ENCODE data around the gene SLCO4C1.

SLCO4C1 gene

DNA sequence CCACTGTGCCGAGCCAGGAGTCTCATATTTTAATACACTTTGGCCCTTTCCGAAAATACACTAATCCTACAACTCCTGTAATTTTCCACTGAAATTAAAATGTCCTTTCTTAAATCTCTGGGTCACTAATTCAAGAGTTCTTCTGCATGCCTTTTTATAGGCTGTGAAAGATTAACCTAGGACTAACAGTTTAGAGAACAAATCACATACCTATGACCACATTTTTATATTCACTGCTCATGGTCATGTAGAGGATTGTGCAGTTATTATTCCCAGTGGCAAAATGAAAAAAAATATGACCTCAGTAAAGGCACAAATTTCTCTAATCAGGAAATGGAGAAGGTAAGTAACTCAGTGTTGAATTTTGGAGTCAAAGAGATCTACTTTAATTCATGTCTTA is 33.4 kb downstream of the SLCO4C1 start:
- Histone ChIP-seq H3K4me1 (ENCODE audit: control insufficient read depth, insufficient read depth, low read length) (no peaks in the 10 kb centered on the region), H3K4me3 (ENCODE audit: low read length) (no peak overlapping the region), H3K36me3 (ENCODE audit: control insufficient read depth, insufficient read depth, low read length, severe bottlenecking) (no peaks in the 10 kb centered on the region), H3K9me3 (ENCODE audit: control insufficient read depth, low read length) (no peaks in the 10 kb centered on the region), H3K27me3 (replicated peaks; ENCODE audit: control insufficient read depth, insufficient read depth, low read length) (no peaks in the 10 kb centered on the region), H3K9ac (ENCODE audit: low read length) (no peak overlapping the region)
- no peak for DNase-seq (ENCODE audit: low read depth)

DNA sequence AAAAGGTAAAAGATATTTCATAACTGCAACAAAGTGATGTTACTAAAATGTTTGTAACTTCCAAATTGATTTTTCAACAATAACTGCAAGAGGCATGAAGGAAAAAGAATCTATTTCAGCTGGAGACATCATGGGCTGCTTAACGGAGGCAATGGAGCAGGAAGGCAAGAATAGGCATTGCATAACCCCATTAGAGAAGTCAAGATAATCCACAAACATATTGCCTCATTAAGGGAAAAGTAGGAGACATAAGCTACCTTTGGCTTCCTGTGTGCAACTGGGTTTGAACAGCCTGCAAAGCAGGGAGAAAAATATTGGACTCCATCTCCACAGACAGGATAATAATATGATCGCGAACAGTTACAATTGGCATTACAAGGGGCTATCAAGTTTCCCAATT is 46.7 kb downstream of the SLCO4C1 start:
- Histone ChIP-seq H3K9ac (ENCODE audit: low read length) (no peak overlapping the region), H3K36me3 (ENCODE audit: control insufficient read depth, insufficient read depth, low read length, severe bottlenecking) (peaks cover 6% of the 10 kb centered on the region), H3K9me3 (ENCODE audit: control insufficient read depth, low read length) (no peaks in the 10 kb centered on the region), H3K4me1 (ENCODE audit: control insufficient read depth, insufficient read depth, low read length) (no peaks in the 10 kb centered on the region), H3K4me3 (ENCODE audit: low read length) (no peak overlapping the region), H3K27me3 (replicated peaks; ENCODE audit: control insufficient read depth, insufficient read depth, low read length) (no peaks in the 10 kb centered on the region)
- no peak for DNase-seq (ENCODE audit: low read depth)

DNA sequence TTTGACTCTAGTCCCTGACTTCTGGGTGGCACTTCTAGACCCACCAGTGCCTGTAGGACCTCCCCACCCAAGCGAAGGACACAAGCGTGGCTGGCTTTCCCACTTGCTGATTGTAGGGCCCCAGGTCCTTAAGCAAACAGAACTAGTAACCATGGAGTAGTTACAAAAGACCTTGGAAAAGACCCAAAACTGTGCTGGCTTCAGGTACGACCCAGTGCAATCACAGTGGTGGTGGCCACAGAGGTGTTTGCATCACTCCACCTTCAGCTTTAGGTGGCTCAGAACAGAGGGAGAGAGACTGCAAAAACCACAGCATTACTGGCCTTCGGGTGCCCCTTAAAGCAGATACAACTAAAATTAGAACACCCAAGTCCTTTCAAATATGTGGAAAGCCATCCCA is 52.9 kb downstream of the SLCO4C1 start:
- Histone ChIP-seq H3K9ac (ENCODE audit: low read length) (no peak overlapping the region), H3K36me3 (ENCODE audit: control insufficient read depth, insufficient read depth, low read length, severe bottlenecking) (peaks cover 6% of the 10 kb centered on the region), H3K4me3 (ENCODE audit: low read length) (no peak overlapping the region), H3K9me3 (ENCODE audit: control insufficient read depth, low read length) (no peaks in the 10 kb centered on the region), H3K4me1 (ENCODE audit: control insufficient read depth, insufficient read depth, low read length) (no peaks in the 10 kb centered on the region), H3K27me3 (replicated peaks; ENCODE audit: control insufficient read depth, insufficient read depth, low read length) (no peaks in the 10 kb centered on the region)
- DNase-seq (ENCODE audit: low read depth), result no peak

DNA sequence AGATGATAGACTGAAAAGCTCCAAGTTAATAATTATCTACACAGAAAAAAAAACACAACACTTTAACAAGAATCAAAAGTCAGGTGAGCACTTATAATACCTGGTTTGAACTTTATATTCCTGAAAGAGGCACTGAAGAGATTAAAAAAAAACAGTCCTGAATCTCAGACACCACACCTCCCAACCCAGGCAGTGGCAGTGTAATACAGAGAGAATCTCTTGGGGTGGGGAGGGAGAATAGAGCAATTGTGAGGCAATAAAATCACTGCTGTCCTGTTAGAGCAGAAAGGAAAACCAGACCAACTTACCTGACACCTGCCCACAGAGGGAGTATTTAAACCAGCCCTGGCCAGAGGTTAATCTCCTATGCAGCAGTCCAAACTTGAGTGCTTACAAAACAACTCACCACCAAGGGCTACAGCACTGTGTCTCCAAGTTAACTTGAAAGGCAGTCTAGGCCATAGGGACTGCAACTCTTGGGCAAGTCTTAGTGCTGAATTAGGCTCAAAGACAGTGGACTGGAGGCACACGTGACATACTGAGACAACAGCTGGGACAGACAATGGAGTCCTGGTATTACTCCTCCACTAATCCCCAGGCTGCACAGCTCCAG is 54.2 kb downstream of the SLCO4C1 start:
- Histone ChIP-seq H3K9me3 (ENCODE audit: control insufficient read depth, low read length) (no peaks in the 10 kb centered on the region), H3K9ac (ENCODE audit: low read length) (no peak overlapping the region), H3K4me3 (ENCODE audit: low read length) (no peak overlapping the region), H3K27me3 (replicated peaks; ENCODE audit: control insufficient read depth, insufficient read depth, low read length) (no peaks in the 10 kb centered on the region), H3K4me1 (ENCODE audit: control insufficient read depth, insufficient read depth, low read length) (no peaks in the 10 kb centered on the region), H3K36me3 (ENCODE audit: control insufficient read depth, insufficient read depth, low read length, severe bottlenecking) (peaks cover 5% of the 10 kb centered on the region)
- DNase-seq (ENCODE audit: low read depth), result no peak

DNA sequence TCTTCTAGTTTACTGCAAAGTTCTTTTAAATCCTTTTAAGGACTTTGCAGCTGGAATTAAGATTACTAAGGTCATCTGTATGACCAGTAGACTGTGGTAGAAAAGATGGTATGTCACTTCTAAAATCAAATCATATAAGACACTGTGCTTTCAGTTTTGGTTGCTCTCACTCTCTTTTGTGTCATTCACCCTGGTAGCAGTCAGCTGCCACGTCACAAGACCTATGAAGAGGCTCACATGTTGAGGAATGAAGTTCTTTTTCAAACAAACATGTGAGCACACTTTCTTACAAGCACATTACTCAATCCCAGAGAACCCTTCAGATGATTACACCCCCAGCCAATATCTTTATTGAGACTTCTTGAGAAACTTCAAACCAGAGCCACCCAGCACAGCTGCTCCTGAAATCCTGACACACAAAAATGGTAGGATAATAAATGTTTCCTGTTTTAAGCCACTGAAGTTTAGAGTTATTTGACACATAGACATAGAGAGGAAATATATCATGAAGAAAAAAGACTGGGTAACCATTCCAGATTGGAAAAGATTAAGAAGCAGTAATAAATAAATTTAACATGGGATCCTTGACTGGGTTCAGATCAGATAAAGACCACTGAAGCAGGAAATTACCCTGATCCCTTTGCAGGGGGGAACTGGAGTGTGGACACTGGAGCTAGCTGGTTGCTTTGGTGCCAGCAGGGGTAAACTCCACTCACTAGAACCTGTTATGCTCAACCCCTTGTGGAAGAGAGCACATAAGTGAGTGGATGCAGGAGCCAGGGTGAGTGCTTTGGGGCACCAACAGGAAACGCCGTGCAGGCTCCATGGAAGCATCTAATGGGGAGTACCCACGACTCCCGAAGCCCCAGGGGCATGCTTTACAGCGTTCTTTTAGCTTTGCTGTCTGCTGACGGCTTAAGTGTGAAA is 64.1 kb downstream of the SLCO4C1 start:
- no peaks in the 10 kb centered on the region for H3K9me3 ChIP-seq (ENCODE audit: control insufficient read depth, low read length)
- H3K4me1 ChIP-seq (ENCODE audit: control insufficient read depth, insufficient read depth, low read length), result peaks cover 6% of the 10 kb centered on the region
- H3K27me3 ChIP-seq (replicated peaks; ENCODE audit: control insufficient read depth, insufficient read depth, low read length), result no peaks in the 10 kb centered on the region
- no peak overlapping the region for H3K4me3 ChIP-seq (ENCODE audit: low read length)
- no peak for DNase-seq (ENCODE audit: low read depth)
- H3K36me3 ChIP-seq (ENCODE audit: control insufficient read depth, insufficient read depth, low read length, severe bottlenecking), result no peaks in the 10 kb centered on the region
- H3K9ac ChIP-seq (ENCODE audit: low read length), result no peak overlapping the region

DNA sequence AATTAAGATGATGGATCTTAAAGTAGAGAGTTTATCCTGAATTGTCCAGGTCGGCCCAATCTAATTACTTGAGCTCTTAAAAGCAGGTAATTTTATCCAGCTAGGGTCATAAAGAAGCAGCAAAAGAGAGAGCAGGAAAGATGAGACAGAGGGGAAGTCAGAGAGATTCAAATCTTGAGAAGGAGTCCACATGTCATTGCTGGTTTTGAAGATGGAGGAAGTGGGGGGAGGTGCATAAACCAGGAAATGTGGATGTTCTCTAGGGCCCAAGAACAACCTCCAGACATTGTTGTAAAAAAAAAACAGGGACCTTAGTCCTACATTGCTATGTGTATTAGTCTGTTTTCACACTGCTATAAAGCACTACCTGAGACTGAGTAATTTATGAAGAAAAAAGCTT is 66.4 kb downstream of the SLCO4C1 start:
- Histone ChIP-seq H3K4me1 (ENCODE audit: control insufficient read depth, insufficient read depth, low read length) (peaks cover 6% of the 10 kb centered on the region), H3K9me3 (ENCODE audit: control insufficient read depth, low read length) (no peaks in the 10 kb centered on the region), H3K4me3 (ENCODE audit: low read length) (no peak overlapping the region), H3K27me3 (replicated peaks; ENCODE audit: control insufficient read depth, insufficient read depth, low read length) (no peaks in the 10 kb centered on the region), H3K36me3 (ENCODE audit: control insufficient read depth, insufficient read depth, low read length, severe bottlenecking) (no peaks in the 10 kb centered on the region), H3K9ac (ENCODE audit: low read length) (no peak overlapping the region)
- no peak for DNase-seq (ENCODE audit: low read depth)

DNA sequence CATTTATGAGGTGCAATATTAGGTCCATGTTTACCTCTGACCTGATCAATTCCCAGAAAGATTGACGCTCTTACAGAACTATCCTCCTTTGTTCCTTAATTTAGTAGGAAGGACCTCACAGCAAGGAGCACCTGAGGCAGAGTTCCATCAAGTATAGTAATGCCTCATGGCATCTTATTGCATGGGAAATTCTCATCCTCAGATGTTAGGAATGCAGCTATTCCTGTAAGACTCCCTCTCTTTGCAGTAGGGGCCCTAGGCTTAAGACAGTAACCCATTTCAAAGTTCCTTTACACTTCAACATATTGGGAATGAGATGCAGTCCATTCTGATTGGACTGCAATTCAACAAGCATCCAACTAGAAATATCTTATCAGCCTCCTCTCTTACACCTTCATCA is 69.8 kb downstream of the SLCO4C1 start:
- DNase-seq (ENCODE audit: low read depth), result no peak
- no peaks in the 10 kb centered on the region for H3K36me3 ChIP-seq (ENCODE audit: control insufficient read depth, insufficient read depth, low read length, severe bottlenecking)
- no peaks in the 10 kb centered on the region for H3K27me3 ChIP-seq (replicated peaks; ENCODE audit: control insufficient read depth, insufficient read depth, low read length)
- no peaks in the 10 kb centered on the region for H3K4me1 ChIP-seq (ENCODE audit: control insufficient read depth, insufficient read depth, low read length)
- H3K4me3 ChIP-seq (ENCODE audit: low read length), result no peak overlapping the region
- H3K9ac ChIP-seq (ENCODE audit: low read length), result no peak overlapping the region
- peaks cover 9% of the 10 kb centered on the region for H3K9me3 ChIP-seq (ENCODE audit: control insufficient read depth, low read length)

DNA sequence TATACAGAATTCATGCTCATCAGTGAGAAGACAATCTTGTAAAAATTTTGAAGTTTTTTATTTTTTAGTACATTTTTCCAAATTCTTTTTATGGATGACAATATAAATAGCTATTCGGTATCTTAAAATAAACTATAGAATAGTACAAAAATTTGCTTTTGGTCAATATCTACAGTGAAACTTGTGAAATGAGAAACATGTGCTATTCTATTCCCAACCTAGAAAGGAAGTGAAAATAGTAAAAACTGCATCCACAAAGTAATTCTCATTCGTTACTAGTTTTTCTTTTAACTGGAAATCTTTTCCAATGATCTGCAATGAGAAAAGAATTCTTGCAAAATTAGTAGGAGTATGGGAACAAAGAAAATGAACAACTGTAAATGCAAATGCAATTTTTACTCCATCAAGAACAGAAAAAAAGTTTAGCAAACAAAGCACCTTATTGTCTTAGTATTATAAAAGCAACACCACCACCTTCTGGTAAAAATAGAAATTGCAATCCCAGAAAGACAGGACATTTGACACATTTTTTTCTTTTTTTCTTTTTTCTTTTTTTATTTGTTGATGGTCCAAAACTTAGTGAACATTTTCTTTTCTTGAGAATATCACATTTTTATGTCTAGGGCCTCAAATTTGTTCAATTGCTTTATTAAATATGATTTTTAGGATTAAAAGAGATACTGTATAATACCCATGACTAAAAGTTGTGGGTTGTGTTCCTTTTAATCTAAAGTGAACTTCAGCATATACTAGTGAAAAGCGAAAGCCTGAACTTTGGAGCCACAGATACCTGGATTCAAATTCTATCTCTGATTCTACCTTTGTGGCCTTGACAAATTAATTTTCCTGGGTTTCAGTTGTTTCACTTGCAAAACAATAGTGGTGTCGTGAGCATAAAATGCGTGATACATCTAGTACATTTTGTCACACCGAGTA is 72.3 kb downstream of the SLCO4C1 start:
- H3K36me3 ChIP-seq (ENCODE audit: control insufficient read depth, insufficient read depth, low read length, severe bottlenecking), result no peaks in the 10 kb centered on the region
- H3K9me3 ChIP-seq (ENCODE audit: control insufficient read depth, low read length), result peaks cover 9% of the 10 kb centered on the region
- no peaks in the 10 kb centered on the region for H3K27me3 ChIP-seq (replicated peaks; ENCODE audit: control insufficient read depth, insufficient read depth, low read length)
- no peaks in the 10 kb centered on the region for H3K4me1 ChIP-seq (ENCODE audit: control insufficient read depth, insufficient read depth, low read length)
- H3K4me3 ChIP-seq (ENCODE audit: low read length), result no peak overlapping the region
- DNase-seq (ENCODE audit: low read depth), result peak; percentile 13
- H3K9ac ChIP-seq (ENCODE audit: low read length), result no peak overlapping the region

DNA sequence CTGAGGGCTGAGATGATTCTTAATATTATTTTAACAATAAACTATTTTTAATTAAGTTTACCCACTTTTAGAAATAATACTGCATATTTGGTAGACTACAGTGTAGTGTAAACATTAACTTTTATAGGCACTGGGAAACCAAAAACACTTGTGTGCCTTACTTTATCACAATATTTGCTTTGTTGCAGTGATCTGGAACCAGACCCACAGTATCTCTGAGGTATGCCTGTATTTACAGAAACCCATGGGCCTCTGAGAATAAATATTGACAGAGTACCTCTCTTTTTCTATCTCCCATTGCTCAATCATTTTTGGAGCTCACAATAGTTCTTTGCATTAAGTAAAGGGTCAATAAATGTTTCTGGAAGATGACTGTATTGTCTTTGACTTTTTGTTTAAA is 73.3 kb downstream of the SLCO4C1 start:
- DNase-seq (ENCODE audit: low read depth), result no peak
- Histone ChIP-seq H3K27me3 (replicated peaks; ENCODE audit: control insufficient read depth, insufficient read depth, low read length) (no peaks in the 10 kb centered on the region), H3K4me1 (ENCODE audit: control insufficient read depth, insufficient read depth, low read length) (no peaks in the 10 kb centered on the region), H3K36me3 (ENCODE audit: control insufficient read depth, insufficient read depth, low read length, severe bottlenecking) (no peaks in the 10 kb centered on the region), H3K9ac (ENCODE audit: low read length) (no peak overlapping the region), H3K4me3 (ENCODE audit: low read length) (no peak overlapping the region), H3K9me3 (ENCODE audit: control insufficient read depth, low read length) (peaks cover 9% of the 10 kb centered on the region)

DNA sequence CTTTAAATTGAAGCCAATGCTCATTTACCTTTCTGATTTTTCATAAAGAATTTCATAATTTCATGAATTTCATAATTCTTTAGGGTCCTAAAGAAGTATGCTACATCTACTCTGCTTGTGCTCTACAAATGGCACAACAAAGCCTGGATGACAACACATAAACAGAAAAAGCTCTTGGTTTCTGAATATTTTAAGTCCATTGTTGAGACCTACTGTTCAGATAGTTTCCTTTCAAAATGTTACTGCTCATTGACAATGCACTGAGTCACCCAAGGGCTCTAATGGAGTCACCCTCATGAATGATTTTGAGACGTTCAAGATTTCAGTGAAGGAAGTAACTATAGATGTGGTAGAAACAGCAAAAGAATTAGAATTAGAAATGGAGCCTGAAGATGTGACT is 74.1 kb downstream of the SLCO4C1 start:
- H3K36me3 ChIP-seq (ENCODE audit: control insufficient read depth, insufficient read depth, low read length, severe bottlenecking), result no peaks in the 10 kb centered on the region
- H3K9me3 ChIP-seq (ENCODE audit: control insufficient read depth, low read length), result peaks cover 9% of the 10 kb centered on the region
- DNase-seq (ENCODE audit: low read depth), result no peak
- H3K4me1 ChIP-seq (ENCODE audit: control insufficient read depth, insufficient read depth, low read length), result no peaks in the 10 kb centered on the region
- no peak overlapping the region for H3K9ac ChIP-seq (ENCODE audit: low read length)
- no peak overlapping the region for H3K4me3 ChIP-seq (ENCODE audit: low read length)
- no peaks in the 10 kb centered on the region for H3K27me3 ChIP-seq (replicated peaks; ENCODE audit: control insufficient read depth, insufficient read depth, low read length)

DNA sequence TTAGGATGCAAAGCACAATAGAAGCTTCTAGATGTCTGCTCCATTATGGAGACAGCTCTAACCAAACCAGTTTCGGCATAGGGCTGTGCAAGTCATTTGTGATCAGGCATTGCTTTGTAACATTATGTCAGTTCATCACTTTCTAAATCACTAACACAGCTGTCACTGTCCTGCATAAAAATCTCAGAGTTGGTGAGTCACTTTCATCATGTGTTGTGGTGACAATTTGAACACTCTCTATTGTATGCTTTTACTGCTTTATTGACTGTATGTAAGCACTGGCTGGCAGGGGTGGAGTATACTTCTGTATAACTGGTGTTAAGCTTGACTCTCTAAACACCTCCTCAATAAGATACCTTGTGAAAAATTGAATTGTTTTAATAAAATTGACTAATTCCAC is 77.9 kb downstream of the SLCO4C1 start:
- Histone ChIP-seq H3K9ac (ENCODE audit: low read length) (no peak overlapping the region), H3K4me1 (ENCODE audit: control insufficient read depth, insufficient read depth, low read length) (no peaks in the 10 kb centered on the region), H3K36me3 (ENCODE audit: control insufficient read depth, insufficient read depth, low read length, severe bottlenecking) (no peaks in the 10 kb centered on the region), H3K4me3 (ENCODE audit: low read length) (no peak overlapping the region), H3K9me3 (ENCODE audit: control insufficient read depth, low read length) (peaks cover 9% of the 10 kb centered on the region), H3K27me3 (replicated peaks; ENCODE audit: control insufficient read depth, insufficient read depth, low read length) (no peaks in the 10 kb centered on the region)
- DNase-seq (ENCODE audit: low read depth), result no peak

Measured in adipocyte (in vitro differentiated cells).